Stimulated activated effector memory CD8-positive, alpha-beta T cell treated with anti-CD3 and anti-CD28 coated beads, Interleukin-12 subunit alpha, Interleukin-12 subunit beta, amount 100 ng/mL, for 72 hours (primary cell): ENCODE data around the gene INHBC.

ENCODE experiments used
- ATAC-seq: fragments of 150-1000 bp; cut with Tn5 transposase; 2 replicates; pipeline ENCODE4 v1.10.0; 2021
- DNase-seq, 2 donors: peaks; one replicate each; pipeline ENCODE4 v3.0.0; 2021 to 2022; ENCODE audit warnings: low spot score in 2 of 2
- H3K27ac Mint-ChIP-seq: one replicate; pipeline ENCODE4 v1.8.0; 2022; ENCODE audit warnings: mild to moderate bottlenecking, mixed read lengths
- H3K36me3 Mint-ChIP-seq: one replicate; pipeline ENCODE4 v1.8.0; 2022; ENCODE audit warnings: mild to moderate bottlenecking, mixed read lengths
- H3K4me1 Mint-ChIP-seq: one replicate; pipeline ENCODE4 v1.8.0; 2022; ENCODE audit warnings: mixed read lengths
- H3K4me3 Mint-ChIP-seq: one replicate; pipeline ENCODE4 v1.8.0; 2022; ENCODE audit warnings: mild to moderate bottlenecking, mixed read lengths
- H3K9me3 Mint-ChIP-seq: one replicate; pipeline ENCODE4 v1.8.0; 2022; ENCODE audit warnings: mixed read lengths

Gene INHBC

DNA sequence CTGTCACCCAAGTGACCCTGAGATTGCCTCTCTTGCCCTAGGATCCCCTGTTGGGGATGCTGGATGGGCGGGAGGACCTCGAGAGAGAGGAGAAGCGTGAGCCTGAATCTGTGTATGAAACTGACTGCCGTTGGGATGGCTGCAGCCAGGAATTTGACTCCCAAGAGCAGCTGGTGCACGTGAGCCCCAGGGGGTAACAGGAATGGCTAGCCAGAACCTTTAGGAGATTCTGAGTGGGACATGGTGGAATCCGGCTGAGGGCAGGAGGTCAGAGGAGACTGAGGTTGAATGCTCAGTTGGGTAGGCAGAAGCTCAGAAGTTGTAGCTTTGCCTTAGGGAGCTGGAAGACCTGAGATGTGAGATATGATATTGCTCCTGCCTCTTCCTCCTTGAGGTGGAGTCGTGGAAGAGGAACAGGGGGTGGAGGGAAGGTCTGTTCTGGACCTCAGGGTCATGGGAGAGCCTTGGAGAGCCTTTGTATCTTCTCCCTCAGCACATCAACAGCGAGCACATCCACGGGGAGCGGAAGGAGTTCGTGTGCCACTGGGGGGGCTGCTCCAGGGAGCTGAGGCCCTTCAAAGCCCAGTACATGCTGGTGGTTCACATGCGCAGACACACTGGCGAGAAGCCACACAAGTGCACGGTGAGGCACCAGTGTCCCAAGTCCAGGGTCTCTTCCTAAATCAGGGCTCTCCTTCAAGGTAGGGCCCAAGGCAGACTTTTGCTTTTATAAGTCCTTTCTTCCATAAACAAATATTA, 31.3 kb downstream of the INHBC start:
- Mint-ChIP-seq H3K27ac (no peak overlapping the region), H3K4me1 (peaks cover 50% of the 10 kb centered on the region), H3K9me3 (no peaks in the 10 kb centered on the region), H3K36me3 (peaks cover 58% of the 10 kb centered on the region), H3K4me3 (no peak overlapping the region)
- no peak for DNase-seq
- ATAC-seq: no peak

DNA sequence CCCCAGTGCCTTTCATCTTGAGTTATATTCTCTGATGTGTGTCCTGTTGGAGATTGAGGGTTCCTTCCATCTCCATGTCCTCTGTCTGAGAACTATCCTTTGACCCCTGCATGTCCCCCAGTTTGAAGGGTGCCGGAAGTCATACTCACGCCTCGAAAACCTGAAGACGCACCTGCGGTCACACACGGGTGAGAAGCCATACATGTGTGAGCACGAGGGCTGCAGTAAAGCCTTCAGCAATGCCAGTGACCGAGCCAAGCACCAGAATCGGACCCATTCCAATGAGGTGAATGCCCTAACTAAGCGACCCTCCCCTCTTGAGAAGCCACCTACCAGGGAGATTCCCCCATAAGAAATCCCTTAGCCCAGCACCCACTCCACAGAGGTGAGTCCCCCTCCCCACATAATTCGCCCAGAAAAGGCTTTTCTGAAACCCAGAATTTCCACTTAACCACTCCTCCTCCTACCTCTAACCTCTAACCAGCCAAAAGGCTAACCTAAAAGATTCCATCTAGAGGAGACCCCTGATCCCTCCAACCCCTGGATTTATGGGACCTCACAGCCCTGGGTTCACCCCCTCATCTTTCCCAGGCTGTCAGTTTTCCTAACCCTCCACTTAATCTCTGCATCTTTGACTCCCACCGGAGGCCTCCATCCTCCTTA, 32.8 kb downstream of the INHBC start:
- peak overlapping the region; percentile 26 for H3K27ac Mint-ChIP-seq
- DNase-seq (no peak), ATAC-seq (no peak)
- no peak overlapping the region for H3K4me3 Mint-ChIP-seq
- no peaks in the 10 kb centered on the region for H3K9me3 Mint-ChIP-seq
- peaks cover 48% of the 10 kb centered on the region for H3K4me1 Mint-ChIP-seq
- H3K36me3 Mint-ChIP-seq: peaks cover 71% of the 10 kb centered on the region

DNA sequence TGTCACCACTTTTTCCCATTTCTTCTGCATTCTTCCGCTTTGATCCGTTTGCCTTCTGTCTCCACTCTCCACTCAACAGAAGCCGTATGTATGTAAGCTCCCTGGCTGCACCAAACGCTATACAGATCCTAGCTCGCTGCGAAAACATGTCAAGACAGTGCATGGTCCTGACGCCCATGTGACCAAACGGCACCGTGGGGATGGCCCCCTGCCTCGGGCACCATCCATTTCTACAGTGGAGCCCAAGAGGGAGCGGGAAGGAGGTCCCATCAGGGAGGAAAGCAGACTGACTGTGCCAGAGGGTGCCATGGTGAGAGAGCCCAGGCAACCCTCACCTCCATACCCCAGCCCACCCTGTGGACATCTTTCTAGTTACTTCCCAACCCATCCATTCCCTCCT, 33.3 kb downstream of the INHBC start:
- DNase-seq: no peak
- no peak overlapping the region for H3K4me3 Mint-ChIP-seq
- peaks cover 47% of the 10 kb centered on the region for H3K4me1 Mint-ChIP-seq
- peak overlapping the region; percentile 26 for H3K27ac Mint-ChIP-seq
- no peaks in the 10 kb centered on the region for H3K9me3 Mint-ChIP-seq
- ATAC-seq: no peak
- H3K36me3 Mint-ChIP-seq: peaks cover 71% of the 10 kb centered on the region

DNA sequence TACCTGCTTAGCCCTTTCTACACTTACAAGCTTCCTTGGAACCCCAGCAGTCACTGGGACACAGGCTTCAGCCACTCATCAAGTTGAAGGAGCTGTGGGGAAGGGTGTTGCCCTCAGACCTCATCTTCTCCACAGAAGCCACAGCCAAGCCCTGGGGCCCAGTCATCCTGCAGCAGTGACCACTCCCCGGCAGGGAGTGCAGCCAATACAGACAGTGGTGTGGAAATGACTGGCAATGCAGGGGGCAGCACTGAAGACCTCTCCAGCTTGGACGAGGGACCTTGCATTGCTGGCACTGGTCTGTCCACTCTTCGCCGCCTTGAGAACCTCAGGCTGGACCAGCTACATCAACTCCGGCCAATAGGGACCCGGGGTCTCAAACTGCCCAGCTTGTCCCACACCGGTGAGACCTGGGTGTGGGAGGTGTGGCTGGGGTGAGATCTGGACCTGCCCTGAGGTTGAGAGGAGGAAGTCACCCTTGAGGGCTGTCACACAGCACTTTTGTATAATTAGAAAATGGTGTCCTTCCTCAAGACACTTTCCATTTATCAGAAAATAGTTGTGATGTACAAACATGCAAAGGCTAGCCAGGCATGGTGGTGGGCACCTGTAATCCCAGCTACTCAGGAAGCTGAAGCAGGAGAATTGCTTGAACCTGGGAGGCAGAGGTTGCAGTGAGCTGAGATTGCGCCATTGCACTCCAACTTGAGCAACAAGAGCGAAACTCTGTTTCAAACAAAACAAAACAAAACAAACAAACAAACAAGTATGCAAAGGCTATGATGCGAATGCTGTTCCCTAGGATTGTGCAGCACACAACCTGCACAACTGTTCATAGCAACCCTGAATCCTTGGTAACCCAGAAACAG, 34.9 kb downstream of the INHBC start:
- no peak overlapping the region for H3K27ac Mint-ChIP-seq
- H3K4me1 Mint-ChIP-seq: peaks cover 50% of the 10 kb centered on the region

DNA sequence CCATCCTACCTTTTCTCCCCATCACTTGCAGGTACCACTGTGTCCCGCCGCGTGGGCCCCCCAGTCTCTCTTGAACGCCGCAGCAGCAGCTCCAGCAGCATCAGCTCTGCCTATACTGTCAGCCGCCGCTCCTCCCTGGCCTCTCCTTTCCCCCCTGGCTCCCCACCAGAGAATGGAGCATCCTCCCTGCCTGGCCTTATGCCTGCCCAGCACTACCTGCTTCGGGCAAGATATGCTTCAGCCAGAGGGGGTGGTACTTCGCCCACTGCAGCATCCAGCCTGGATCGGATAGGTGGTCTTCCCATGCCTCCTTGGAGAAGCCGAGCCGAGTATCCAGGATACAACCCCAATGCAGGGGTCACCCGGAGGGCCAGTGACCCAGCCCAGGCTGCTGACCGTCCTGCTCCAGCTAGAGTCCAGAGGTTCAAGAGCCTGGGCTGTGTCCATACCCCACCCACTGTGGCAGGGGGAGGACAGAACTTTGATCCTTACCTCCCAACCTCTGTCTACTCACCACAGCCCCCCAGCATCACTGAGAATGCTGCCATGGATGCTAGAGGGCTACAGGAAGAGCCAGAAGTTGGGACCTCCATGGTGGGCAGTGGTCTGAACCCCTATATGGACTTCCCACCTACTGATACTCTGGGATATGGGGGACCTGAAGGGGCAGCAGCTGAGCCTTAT, 35.8 kb downstream of the INHBC start:
- Mint-ChIP-seq H3K4me3 (no peak overlapping the region), H3K27ac (peak overlapping the region; percentile 69), H3K9me3 (no peaks in the 10 kb centered on the region), H3K36me3 (peaks cover 81% of the 10 kb centered on the region), H3K4me1 (peaks cover 50% of the 10 kb centered on the region)
- DNase-seq: no peak
- ATAC-seq: no peak

More for the DNA sequence above, 34.9 kb downstream of the INHBC start:
- Mint-ChIP-seq H3K36me3 (peaks cover 80% of the 10 kb centered on the region), H3K9me3 (no peaks in the 10 kb centered on the region), H3K4me3 (no peak overlapping the region)
- ATAC-seq (no peak), DNase-seq (no peak)

DNA sequence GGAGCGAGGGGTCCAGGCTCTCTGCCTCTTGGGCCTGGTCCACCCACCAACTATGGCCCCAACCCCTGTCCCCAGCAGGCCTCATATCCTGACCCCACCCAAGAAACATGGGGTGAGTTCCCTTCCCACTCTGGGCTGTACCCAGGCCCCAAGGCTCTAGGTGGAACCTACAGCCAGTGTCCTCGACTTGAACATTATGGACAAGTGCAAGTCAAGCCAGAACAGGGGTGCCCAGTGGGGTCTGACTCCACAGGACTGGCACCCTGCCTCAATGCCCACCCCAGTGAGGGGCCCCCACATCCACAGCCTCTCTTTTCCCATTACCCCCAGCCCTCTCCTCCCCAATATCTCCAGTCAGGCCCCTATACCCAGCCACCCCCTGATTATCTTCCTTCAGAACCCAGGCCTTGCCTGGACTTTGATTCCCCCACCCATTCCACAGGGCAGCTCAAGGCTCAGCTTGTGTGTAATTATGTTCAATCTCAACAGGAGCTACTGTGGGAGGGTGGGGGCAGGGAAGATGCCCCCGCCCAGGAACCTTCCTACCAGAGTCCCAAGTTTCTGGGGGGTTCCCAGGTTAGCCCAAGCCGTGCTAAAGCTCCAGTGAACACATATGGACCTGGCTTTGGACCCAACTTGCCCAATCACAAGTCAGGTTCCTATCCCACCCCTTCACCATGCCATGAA, 36.5 kb downstream of the INHBC start:
- H3K4me3 Mint-ChIP-seq: no peak overlapping the region
- no peak for DNase-seq
- H3K4me1 Mint-ChIP-seq: peaks cover 52% of the 10 kb centered on the region
- H3K36me3 Mint-ChIP-seq: peaks cover 83% of the 10 kb centered on the region
- H3K9me3 Mint-ChIP-seq: no peaks in the 10 kb centered on the region
- peak overlapping the region; percentile 69 for H3K27ac Mint-ChIP-seq
- ATAC-seq: no peak

DNA sequence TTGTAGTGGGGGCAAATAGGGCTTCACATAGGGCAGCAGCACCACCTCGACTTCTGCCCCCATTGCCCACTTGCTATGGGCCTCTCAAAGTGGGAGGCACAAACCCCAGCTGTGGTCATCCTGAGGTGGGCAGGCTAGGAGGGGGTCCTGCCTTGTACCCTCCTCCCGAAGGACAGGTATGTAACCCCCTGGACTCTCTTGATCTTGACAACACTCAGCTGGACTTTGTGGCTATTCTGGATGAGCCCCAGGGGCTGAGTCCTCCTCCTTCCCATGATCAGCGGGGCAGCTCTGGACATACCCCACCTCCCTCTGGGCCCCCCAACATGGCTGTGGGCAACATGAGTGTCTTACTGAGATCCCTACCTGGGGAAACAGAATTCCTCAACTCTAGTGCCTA, 37.1 kb downstream of the INHBC start:
- Mint-ChIP-seq H3K27ac (peak overlapping the region; percentile 69), H3K4me1 (peaks cover 57% of the 10 kb centered on the region), H3K9me3 (no peaks in the 10 kb centered on the region), H3K36me3 (peaks cover 88% of the 10 kb centered on the region), H3K4me3 (no peak overlapping the region)
- DNase-seq: no peak
- ATAC-seq: no peak

DNA sequence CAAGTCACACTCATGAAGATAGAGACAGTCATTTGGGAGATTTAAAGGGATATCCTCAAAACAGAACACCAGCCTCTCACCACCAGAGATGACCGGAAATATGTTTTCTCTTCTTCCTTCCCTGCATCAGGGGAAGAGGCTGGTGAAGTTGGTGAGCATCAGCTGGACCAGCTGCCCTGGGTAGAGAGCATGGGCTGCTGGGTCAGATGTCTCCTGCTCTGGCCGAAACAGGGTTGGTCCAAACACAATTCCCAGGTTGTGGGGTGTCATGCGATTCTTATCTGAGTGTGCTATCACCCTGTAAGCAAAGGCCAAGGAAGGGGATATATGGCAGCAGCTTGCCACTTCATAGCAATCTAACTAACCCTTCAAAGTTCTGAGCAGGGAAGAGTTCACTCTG, 37.8 kb downstream of the INHBC start:
- peaks cover 91% of the 10 kb centered on the region for H3K36me3 Mint-ChIP-seq
- H3K4me3 Mint-ChIP-seq: no peak overlapping the region
- no peak for ATAC-seq
- peaks cover 65% of the 10 kb centered on the region for H3K4me1 Mint-ChIP-seq
- H3K27ac Mint-ChIP-seq: peak overlapping the region; percentile 69
- H3K9me3 Mint-ChIP-seq: no peaks in the 10 kb centered on the region
- no peak for DNase-seq

DNA sequence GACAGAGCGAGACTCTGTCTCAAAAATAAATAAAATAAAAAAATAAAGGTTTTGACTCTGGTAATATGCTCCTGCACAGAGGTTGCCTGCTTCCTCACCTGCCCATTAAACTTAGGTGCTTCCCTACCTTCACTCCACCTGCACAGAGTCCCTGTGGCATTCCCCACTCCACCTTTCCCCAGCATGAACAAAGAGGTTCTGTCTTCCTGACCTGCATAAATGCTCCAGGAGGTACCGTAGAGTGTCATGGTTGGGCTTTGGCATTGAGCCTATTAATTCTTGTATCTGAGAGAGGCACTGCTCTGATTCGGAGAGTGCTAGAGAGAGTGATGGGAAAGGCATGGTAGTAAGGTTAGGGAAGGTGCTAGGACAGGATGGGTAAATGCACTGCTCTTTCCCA, 38.8 kb downstream of the INHBC start:
- no peak overlapping the region for H3K4me3 Mint-ChIP-seq
- ATAC-seq (no peak), DNase-seq (no peak)
- peaks cover 65% of the 10 kb centered on the region for H3K4me1 Mint-ChIP-seq
- H3K36me3 Mint-ChIP-seq: peaks cover 91% of the 10 kb centered on the region
- H3K27ac Mint-ChIP-seq: no peak overlapping the region
- H3K9me3 Mint-ChIP-seq: no peaks in the 10 kb centered on the region

DNA sequence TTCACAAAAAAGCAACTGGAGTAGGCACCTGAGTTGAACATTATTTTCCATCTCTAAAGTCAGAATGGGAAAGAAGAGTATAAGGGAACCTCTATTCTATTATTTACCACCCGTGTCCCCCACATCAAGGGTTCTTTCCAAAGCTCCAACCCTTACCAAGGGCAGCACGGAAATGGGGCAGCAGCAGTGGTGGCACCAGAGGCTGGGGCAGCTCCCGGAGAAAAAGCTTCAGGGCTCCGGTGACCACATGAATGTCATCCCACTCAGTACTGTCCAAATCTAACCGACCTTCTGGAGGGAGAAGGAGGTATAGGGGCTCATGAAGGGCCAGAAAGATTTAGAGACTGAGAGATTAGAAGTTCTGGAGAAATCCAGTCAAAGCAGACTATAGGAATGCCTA, 39.3 kb downstream of the INHBC start:
- Mint-ChIP-seq H3K4me1 (peaks cover 68% of the 10 kb centered on the region), H3K9me3 (no peaks in the 10 kb centered on the region), H3K27ac (peak overlapping the region; percentile 13), H3K4me3 (peak overlapping the region; percentile 86), H3K36me3 (peaks cover 91% of the 10 kb centered on the region)
- no peak for DNase-seq
- ATAC-seq: no peak

DNA sequence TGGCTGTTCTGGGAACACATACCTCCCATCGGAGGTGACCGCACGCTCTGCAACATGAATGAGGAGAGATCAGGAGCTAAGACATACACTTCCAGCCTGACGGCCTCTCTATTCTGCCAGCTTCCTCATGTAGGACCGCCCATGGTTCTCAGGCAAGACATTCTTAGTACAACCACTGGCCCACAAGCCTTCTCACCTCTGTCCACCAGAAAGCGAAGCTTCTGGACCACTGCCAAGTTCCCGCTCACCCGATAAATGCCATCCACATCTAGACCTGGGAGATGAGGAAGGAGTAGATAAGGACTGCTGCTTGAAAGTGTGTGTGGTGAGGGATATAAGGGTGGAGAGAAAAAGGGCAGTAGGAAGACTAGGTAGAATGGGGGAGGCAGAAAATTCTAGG, 39.8 kb downstream of the INHBC start:
- H3K36me3 Mint-ChIP-seq: peaks cover 91% of the 10 kb centered on the region

DNA sequence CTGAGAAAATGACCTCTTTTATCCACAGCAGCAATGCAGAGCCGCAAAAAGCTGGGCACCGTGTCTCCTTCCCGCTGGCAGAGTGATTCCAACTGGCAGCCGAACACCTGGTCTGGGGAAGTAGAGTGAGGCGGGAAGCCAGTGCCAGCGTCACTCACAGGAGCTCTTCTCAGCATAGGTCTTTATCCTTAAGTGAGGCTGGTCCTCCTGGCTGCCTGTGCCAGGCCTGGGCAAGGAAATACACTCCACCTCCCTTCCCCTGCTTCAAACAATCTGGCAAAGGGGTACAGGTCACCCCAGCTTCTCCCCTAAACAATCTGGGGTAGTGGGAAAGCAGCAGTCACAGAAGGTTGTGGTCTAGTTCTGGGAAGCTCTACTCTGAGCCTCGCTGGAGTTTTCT, 40.3 kb downstream of the INHBC start:
- Mint-ChIP-seq H3K4me1 (peaks cover 78% of the 10 kb centered on the region), H3K4me3 (peak overlapping the region; percentile 86), H3K9me3 (no peaks in the 10 kb centered on the region), H3K27ac (peak overlapping the region; percentile 13), H3K36me3 (peaks cover 91% of the 10 kb centered on the region)
- ATAC-seq (no peak), DNase-seq (no peak)

More for the DNA sequence above, 39.8 kb downstream of the INHBC start:
- H3K9me3 Mint-ChIP-seq: no peaks in the 10 kb centered on the region
- peaks cover 73% of the 10 kb centered on the region for H3K4me1 Mint-ChIP-seq
- no peak for ATAC-seq
- peak overlapping the region; percentile 86 for H3K4me3 Mint-ChIP-seq
- peak overlapping the region; percentile 13 for H3K27ac Mint-ChIP-seq
- no peak for DNase-seq

DNA sequence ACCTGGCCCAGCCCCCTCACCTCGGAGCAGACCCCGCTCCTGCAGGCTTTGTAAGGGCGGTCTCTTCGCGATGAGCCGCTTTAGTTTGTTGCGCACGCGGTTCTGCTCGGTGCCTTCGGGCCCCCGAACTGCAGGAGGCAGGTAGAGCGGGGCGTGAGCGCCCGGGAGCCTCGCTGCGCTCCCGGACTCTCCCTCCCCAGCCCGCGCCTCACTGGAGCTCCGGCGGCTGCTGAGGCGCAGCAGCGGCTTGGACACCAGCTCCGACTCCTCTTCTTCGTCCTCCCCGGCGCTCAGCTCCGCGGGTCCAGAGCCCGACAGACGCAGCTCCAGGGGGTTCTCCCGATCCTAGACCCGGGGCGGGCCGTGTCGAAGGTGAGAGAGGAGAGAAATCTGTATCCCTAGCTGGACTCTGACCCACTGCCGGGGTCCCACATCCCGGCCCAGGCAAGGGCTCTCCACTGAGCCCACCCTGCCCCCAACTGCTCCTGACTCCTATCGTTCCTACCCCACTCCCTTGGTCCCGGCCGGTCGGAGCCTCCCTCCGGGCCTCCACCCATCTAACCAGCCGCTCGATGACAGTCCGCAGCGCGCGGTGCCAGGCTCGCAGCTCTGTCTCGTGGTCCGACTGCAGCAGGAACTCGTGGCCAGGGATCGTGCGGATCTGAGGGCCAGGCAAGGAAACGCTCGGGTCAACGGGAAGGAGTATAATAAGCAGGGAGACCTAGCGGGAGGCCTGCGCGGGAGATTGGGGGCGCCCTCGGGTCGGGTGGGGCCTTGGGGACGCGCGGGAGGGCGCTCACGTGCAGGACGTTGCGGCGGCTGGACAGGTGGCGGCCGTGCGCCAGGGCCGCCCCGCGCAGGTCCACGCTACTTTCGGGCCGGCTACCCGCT, 40.9 kb downstream of the INHBC start:
- no peak for DNase-seq
- Mint-ChIP-seq H3K4me3 (peak overlapping the region; percentile 86), H3K9me3 (no peaks in the 10 kb centered on the region), H3K27ac (peak overlapping the region; percentile 99), H3K36me3 (peaks cover 92% of the 10 kb centered on the region), H3K4me1 (peaks cover 84% of the 10 kb centered on the region)
- ATAC-seq: no peak
